ENCODE measurements around the gene TCF15.

TCF15 gene

GRCh38 chr20:576156-576555 is 34.0 kb downstream of the TCF15 start:
- H3K9me3 ChIP-seq (ENCODE audit: low read length), result no peaks in the 10 kb centered on the region
- no peaks in the 10 kb centered on the region for H3K36me3 ChIP-seq (ENCODE audit: insufficient read depth, low read length)
- 0 out of 2 replicates have a peak, but pooled peaks cover 6% of the 10 kb centered on the region for H3K27me3 ChIP-seq (ENCODE audit: insufficient read depth, low read length)
- no peak overlapping the region for H3K4me3 ChIP-seq (ENCODE audit: low read depth, low read length, poor library complexity, severe bottlenecking)
- H4K20me1 ChIP-seq (ENCODE audit: insufficient read depth, low read length), result no peaks in the 10 kb centered on the region
- no peak overlapping the region for H3K9ac ChIP-seq (ENCODE audit: low read length)
- no peak overlapping the region for H3K4me2 ChIP-seq (ENCODE audit: low read length)
- H3K9me2 ChIP-seq (ENCODE audit: low read depth, low read length), result no peaks in the 10 kb centered on the region
- H2AFZ ChIP-seq (ENCODE audit: low read length), result no peak overlapping the region
- no peaks in the 10 kb centered on the region for H3F3A ChIP-seq (ENCODE audit: insufficient read depth, low read length)
- H3K79me2 ChIP-seq (ENCODE audit: insufficient read depth, low read length), result no peaks in the 10 kb centered on the region
- no peak overlapping the region for H3K27ac ChIP-seq (ENCODE audit: low read depth, low read length, poor library complexity, severe bottlenecking)
- peaks cover 23% of the 10 kb centered on the region for H3K4me1 ChIP-seq (ENCODE audit: insufficient read depth, low read length, severe bottlenecking)
- TF ChIP-seq, protein P1, sequence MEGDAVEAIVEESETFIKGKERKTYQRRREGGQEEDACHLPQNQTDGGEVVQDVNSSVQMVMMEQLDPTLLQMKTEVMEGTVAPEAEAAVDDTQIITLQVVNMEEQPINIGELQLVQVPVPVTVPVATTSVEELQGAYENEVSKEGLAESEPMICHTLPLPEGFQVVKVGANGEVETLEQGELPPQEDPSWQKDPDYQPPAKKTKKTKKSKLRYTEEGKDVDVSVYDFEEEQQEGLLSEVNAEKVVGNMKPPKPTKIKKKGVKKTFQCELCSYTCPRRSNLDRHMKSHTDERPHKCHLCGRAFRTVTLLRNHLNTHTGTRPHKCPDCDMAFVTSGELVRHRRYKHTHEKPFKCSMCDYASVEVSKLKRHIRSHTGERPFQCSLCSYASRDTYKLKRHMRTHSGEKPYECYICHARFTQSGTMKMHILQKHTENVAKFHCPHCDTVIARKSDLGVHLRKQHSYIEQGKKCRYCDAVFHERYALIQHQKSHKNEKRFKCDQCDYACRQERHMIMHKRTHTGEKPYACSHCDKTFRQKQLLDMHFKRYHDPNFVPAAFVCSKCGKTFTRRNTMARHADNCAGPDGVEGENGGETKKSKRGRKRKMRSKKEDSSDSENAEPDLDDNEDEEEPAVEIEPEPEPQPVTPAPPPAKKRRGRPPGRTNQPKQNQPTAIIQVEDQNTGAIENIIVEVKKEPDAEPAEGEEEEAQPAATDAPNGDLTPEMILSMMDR (IDR thresholded peaks at IDR 0.05; ENCODE audit: low read length), result no peak

DNA sequence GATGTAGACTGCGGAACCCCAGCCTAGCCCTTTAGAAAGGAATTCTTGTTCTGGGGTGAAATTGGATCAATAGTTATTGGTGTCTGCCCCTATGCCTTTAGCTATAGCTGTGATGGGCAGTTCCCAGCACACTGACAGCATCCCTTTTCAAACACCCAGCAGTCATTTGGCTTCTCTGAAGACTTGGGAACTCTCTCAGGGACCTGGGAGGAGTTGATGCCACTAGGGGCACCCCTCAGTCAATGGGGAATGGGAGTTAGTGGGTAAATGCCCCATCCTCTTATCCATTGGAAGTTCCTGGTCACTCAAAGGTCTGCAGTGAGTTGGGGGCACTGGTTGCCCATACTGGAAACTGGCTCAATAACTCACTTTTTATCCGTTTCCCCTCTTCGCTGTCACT is 34.9 kb downstream of the TCF15 start:
- H3K9me2 ChIP-seq (ENCODE audit: low read depth, low read length), result no peaks in the 10 kb centered on the region
- no peaks in the 10 kb centered on the region for H3K79me2 ChIP-seq (ENCODE audit: insufficient read depth, low read length)
- H3K4me2 ChIP-seq (ENCODE audit: low read length), result no peak overlapping the region
- 0 out of 2 replicates have a peak, but pooled peaks cover 6% of the 10 kb centered on the region for H3K27me3 ChIP-seq (ENCODE audit: insufficient read depth, low read length)
- H3K27ac ChIP-seq (ENCODE audit: low read depth, low read length, poor library complexity, severe bottlenecking), result no peak overlapping the region
- TF ChIP-seq EZH2 (IDR thresholded peaks at IDR 0.05; ENCODE audit: borderline replicate concordance, low read length), result no peak
- TF ChIP-seq, protein P1 (IDR thresholded peaks at IDR 0.05; ENCODE audit: low read length), result no peak
- H3K9ac ChIP-seq (ENCODE audit: low read length), result no peak overlapping the region
- H4K20me1 ChIP-seq (ENCODE audit: insufficient read depth, low read length), result no peaks in the 10 kb centered on the region
- no peaks in the 10 kb centered on the region for H3F3A ChIP-seq (ENCODE audit: insufficient read depth, low read length)
- H3K4me3 ChIP-seq (ENCODE audit: low read depth, low read length, poor library complexity, severe bottlenecking), result no peak overlapping the region
- H3K36me3 ChIP-seq (ENCODE audit: insufficient read depth, low read length), result no peaks in the 10 kb centered on the region
- H2AFZ ChIP-seq (ENCODE audit: low read length), result no peak overlapping the region
- no peaks in the 10 kb centered on the region for H3K9me3 ChIP-seq (ENCODE audit: low read length)
- peaks cover 20% of the 10 kb centered on the region for H3K4me1 ChIP-seq (ENCODE audit: insufficient read depth, low read length, severe bottlenecking)

- H3K27ac ChIP-seq (ENCODE audit: low read depth, low read length, poor library complexity, severe bottlenecking), result no peak overlapping the region
- H3K36me3 ChIP-seq (ENCODE audit: insufficient read depth, low read length), result no peaks in the 10 kb centered on the region
These were observed 35.7 kb downstream of the TCF15 start for GRCh38 chr20:574297-574942.

More at GRCh38 chr20:574297-574942, 35.7 kb downstream of the TCF15 start:
- Histone ChIP-seq H3F3A (ENCODE audit: insufficient read depth, low read length) (no peaks in the 10 kb centered on the region), H3K9me3 (ENCODE audit: low read length) (no peaks in the 10 kb centered on the region), H3K4me2 (ENCODE audit: low read length) (no peak overlapping the region), H3K4me1 (ENCODE audit: insufficient read depth, low read length, severe bottlenecking) (peaks cover 17% of the 10 kb centered on the region), H4K20me1 (ENCODE audit: insufficient read depth, low read length) (no peaks in the 10 kb centered on the region), H3K4me3 (ENCODE audit: low read depth, low read length, poor library complexity, severe bottlenecking) (no peak overlapping the region), H2AFZ (ENCODE audit: low read length) (no peak overlapping the region), H3K79me2 (ENCODE audit: insufficient read depth, low read length) (no peaks in the 10 kb centered on the region), H3K9ac (ENCODE audit: low read length) (no peak overlapping the region), H3K9me2 (ENCODE audit: low read depth, low read length) (no peaks in the 10 kb centered on the region), H3K27me3 (ENCODE audit: insufficient read depth, low read length) (0 out of 2 replicates have a peak, but pooled peaks cover 6% of the 10 kb centered on the region)
- TF ChIP-seq EZH2 (IDR thresholded peaks at IDR 0.05; ENCODE audit: borderline replicate concordance, low read length), result no peak
- TF ChIP-seq, protein P1 (IDR thresholded peaks at IDR 0.05; ENCODE audit: low read length), result no peak

Data from OCI-LY1 (cell line).